ENCODE data around the gene KRT15. TPM values are rescaled to one million over a fixed set of nuclear protein-coding genes. Genes with fewer than 3 reads are reported as not detected.

Gene KRT15
- total RNA-seq, 1 experiment from 2014 or later: 0.55 TPM

DNA sequence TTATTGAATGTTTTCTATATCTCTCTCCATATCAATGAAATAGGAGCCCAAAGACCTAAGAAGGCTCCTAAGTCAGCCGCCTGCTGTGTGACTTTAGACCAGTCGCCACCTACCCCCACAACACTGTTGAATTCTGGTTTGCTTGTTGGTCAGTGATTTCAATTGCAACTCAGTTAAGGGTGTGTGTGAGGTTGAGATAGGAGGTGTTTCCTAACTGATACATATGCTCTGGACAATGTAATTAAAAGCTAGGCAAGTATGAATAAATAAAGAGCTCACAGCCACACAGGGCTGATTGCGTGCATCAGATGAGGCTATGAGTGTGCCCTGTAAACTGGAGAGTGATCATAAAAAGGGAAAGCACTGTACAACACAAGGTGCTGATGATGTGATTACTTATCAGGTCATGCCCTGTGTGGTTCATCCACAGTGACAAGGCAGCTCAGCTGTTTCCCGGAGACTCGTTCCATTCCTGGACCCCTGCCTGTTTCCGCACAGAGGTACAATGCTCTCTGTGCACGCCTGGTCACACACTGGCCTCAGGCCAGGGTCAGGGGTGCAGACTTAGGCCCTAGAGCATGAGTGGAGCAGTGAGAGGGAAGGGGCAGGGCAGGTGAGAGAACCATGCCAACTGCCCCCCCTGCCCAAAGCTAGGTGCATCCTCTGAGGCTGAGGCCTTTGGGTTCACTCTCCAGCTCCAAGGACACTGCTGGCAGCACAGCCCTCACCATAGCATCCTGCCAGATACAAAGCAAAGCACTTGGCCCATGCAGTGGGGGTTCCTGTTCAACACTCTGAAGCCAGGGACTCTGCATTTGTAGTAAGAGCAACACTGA lies 34.5 kb downstream of the KRT15 start:
- no peak overlapping the region for H3K27ac Mint-ChIP-seq
- TF ChIP-seq ZNF138 (CRISPR knock-in tag; conservative IDR thresholded peaks at IDR 0.05) (no peak), OVOL2 (CRISPR knock-in tag; IDR thresholded peaks at IDR 0.05; ENCODE audit: borderline replicate concordance) (no peak), ZNF232 (CRISPR knock-in tag; IDR thresholded peaks at IDR 0.05) (no peak), CREM (CRISPR knock-in tag; IDR thresholded peaks at IDR 0.05) (no peak), RORB (CRISPR knock-in tag; IDR thresholded peaks at IDR 0.05) (no peak), ETV6 (CRISPR knock-in tag; IDR thresholded peaks at IDR 0.05) (no peak), TEAD1 (CRISPR knock-in tag; IDR thresholded peaks at IDR 0.05) (no peak), ZNF263 (CRISPR knock-in tag; IDR thresholded peaks at IDR 0.05; ENCODE audit: low read depth) (no peak), ELF4 (CRISPR knock-in tag; IDR thresholded peaks at IDR 0.05; ENCODE audit: low read depth) (no peak), KAT7 (CRISPR knock-in tag; IDR thresholded peaks at IDR 0.05; ENCODE audit: borderline replicate concordance) (no peak)
- TF ChIP-seq, protein P1, sequence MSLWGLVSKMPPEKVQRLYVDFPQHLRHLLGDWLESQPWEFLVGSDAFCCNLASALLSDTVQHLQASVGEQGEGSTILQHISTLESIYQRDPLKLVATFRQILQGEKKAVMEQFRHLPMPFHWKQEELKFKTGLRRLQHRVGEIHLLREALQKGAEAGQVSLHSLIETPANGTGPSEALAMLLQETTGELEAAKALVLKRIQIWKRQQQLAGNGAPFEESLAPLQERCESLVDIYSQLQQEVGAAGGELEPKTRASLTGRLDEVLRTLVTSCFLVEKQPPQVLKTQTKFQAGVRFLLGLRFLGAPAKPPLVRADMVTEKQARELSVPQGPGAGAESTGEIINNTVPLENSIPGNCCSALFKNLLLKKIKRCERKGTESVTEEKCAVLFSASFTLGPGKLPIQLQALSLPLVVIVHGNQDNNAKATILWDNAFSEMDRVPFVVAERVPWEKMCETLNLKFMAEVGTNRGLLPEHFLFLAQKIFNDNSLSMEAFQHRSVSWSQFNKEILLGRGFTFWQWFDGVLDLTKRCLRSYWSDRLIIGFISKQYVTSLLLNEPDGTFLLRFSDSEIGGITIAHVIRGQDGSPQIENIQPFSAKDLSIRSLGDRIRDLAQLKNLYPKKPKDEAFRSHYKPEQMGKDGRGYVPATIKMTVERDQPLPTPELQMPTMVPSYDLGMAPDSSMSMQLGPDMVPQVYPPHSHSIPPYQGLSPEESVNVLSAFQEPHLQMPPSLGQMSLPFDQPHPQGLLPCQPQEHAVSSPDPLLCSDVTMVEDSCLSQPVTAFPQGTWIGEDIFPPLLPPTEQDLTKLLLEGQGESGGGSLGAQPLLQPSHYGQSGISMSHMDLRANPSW (CRISPR knock-in tag; conservative IDR thresholded peaks at IDR 0.05; ENCODE audit: low read depth): no peak
- TF ChIP-seq, protein P2, sequence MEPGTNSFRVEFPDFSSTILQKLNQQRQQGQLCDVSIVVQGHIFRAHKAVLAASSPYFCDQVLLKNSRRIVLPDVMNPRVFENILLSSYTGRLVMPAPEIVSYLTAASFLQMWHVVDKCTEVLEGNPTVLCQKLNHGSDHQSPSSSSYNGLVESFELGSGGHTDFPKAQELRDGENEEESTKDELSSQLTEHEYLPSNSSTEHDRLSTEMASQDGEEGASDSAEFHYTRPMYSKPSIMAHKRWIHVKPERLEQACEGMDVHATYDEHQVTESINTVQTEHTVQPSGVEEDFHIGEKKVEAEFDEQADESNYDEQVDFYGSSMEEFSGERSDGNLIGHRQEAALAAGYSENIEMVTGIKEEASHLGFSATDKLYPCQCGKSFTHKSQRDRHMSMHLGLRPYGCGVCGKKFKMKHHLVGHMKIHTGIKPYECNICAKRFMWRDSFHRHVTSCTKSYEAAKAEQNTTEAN (CRISPR knock-in tag; IDR thresholded peaks at IDR 0.05): no peak
- TF ChIP-seq, protein P3, sequence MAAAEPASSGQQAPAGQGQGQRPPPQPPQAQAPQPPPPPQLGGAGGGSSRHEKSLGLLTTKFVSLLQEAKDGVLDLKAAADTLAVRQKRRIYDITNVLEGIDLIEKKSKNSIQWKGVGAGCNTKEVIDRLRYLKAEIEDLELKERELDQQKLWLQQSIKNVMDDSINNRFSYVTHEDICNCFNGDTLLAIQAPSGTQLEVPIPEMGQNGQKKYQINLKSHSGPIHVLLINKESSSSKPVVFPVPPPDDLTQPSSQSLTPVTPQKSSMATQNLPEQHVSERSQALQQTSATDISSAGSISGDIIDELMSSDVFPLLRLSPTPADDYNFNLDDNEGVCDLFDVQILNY (CRISPR knock-in tag; IDR thresholded peaks at IDR 0.05): no peak
- TF ChIP-seq, protein P4, sequence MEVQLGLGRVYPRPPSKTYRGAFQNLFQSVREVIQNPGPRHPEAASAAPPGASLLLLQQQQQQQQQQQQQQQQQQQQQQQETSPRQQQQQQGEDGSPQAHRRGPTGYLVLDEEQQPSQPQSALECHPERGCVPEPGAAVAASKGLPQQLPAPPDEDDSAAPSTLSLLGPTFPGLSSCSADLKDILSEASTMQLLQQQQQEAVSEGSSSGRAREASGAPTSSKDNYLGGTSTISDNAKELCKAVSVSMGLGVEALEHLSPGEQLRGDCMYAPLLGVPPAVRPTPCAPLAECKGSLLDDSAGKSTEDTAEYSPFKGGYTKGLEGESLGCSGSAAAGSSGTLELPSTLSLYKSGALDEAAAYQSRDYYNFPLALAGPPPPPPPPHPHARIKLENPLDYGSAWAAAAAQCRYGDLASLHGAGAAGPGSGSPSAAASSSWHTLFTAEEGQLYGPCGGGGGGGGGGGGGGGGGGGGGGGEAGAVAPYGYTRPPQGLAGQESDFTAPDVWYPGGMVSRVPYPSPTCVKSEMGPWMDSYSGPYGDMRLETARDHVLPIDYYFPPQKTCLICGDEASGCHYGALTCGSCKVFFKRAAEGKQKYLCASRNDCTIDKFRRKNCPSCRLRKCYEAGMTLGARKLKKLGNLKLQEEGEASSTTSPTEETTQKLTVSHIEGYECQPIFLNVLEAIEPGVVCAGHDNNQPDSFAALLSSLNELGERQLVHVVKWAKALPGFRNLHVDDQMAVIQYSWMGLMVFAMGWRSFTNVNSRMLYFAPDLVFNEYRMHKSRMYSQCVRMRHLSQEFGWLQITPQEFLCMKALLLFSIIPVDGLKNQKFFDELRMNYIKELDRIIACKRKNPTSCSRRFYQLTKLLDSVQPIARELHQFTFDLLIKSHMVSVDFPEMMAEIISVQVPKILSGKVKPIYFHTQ (CRISPR knock-in tag; IDR thresholded peaks at IDR 0.05): no peak
- TF ChIP-seq, protein P5, sequence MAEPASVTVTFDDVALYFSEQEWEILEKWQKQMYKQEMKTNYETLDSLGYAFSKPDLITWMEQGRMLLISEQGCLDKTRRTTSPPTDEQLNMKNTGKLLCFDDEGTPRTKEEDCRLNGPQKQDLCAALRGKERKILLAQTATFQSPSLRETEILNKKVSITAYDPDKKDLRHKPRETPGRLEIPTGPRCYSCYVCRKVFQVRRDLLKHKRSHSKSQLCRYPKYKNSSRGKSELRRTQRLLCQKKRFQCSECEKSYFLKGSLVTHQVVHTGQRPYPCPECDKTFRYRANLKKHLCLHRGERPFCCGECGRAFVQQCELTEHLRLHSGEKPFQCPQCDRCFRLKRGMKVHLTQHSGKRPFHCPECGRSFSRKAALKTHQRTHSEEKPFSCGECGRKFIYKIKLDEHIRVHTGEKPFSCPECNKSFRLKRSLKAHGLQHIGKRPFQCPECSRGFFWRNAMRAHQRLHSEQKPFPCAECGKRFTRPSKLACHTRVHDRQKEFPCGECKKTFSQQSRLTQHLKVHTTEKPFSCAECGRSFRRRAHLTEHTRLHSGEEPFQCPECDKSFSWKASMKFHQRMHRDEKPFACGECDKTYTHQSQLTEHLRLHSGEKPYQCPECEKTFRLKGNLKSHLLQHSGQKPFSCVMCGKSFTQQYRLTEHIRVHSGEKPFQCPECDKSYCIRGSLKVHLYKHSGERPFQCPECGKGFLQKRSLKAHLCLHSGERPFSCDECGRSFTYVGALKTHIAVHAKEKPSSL (CRISPR knock-in tag; conservative IDR thresholded peaks at IDR 0.05): no peak
- TF ChIP-seq, protein P6, sequence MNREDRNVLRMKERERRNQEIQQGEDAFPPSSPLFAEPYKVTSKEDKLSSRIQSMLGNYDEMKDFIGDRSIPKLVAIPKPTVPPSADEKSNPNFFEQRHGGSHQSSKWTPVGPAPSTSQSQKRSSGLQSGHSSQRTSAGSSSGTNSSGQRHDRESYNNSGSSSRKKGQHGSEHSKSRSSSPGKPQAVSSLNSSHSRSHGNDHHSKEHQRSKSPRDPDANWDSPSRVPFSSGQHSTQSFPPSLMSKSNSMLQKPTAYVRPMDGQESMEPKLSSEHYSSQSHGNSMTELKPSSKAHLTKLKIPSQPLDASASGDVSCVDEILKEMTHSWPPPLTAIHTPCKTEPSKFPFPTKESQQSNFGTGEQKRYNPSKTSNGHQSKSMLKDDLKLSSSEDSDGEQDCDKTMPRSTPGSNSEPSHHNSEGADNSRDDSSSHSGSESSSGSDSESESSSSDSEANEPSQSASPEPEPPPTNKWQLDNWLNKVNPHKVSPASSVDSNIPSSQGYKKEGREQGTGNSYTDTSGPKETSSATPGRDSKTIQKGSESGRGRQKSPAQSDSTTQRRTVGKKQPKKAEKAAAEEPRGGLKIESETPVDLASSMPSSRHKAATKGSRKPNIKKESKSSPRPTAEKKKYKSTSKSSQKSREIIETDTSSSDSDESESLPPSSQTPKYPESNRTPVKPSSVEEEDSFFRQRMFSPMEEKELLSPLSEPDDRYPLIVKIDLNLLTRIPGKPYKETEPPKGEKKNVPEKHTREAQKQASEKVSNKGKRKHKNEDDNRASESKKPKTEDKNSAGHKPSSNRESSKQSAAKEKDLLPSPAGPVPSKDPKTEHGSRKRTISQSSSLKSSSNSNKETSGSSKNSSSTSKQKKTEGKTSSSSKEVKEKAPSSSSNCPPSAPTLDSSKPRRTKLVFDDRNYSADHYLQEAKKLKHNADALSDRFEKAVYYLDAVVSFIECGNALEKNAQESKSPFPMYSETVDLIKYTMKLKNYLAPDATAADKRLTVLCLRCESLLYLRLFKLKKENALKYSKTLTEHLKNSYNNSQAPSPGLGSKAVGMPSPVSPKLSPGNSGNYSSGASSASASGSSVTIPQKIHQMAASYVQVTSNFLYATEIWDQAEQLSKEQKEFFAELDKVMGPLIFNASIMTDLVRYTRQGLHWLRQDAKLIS (CRISPR knock-in tag; IDR thresholded peaks at IDR 0.05; ENCODE audit: borderline replicate concordance): no peak
- ChIA-PET POLR2A (interaction anchor here (0.6 kb wide), 1 partner anchor 1321 kb away, joined by 6 read pairs; no protein-coding TSS in a partner anchor), CTCF (interaction anchor here (1.1 to 10.9 kb wide), 5 partner anchors 11 to 179 kb away, joined by 3 to 160 read pairs (median 10); partner anchors contain the start of gene KRT19)
- ATAC-seq: no peak
- no peaks in the 10 kb centered on the region for H3K4me1 Mint-ChIP-seq
- DNase-seq (ENCODE audit: low spot score): no peak
- no peaks in the 10 kb centered on the region for H3K9me3 Mint-ChIP-seq
- H3K4me3 Mint-ChIP-seq: no peak overlapping the region
- no peaks in the 10 kb centered on the region for H3K36me3 Mint-ChIP-seq
- H3K27me3 Mint-ChIP-seq (ENCODE audit: low read depth): peaks cover 17% of the 10 kb centered on the region

Measured in WTC11 (cell line).